ENCODE data around the gene KRTAP10-5.

- no peak for TF ChIP-seq CTCF (IDR thresholded peaks at IDR 0.05)
- TF ChIP-seq POLR2A (IDR thresholded peaks at IDR 0.05): no peak
Measured at GRCh38 chr21:44615911-44616590, 35.6 kb upstream of the KRTAP10-5 start.
